Natural killer cell (primary cell): ENCODE data around the gene ZBTB40. TPM values are rescaled to one million over a fixed set of nuclear protein-coding genes. Genes with fewer than 3 reads are reported as not detected.

Experiments used
- ATAC-seq, 3 donors: fragments of 150-1000 bp in 2 of 3; fragments of 200-7000 bp in 1 of 3; cut with Tn5 transposase; 1 replicate in 1 of 3; 2 replicates in 2 of 3; pipeline ENCODE4 v1.10.0; 2021; ENCODE audit warnings: mild to moderate bottlenecking in 2 of 3, moderate library complexity in 2 of 3
- DNase-seq, 2 donors: peaks; one replicate each; pipeline versions ENCODE4 v3.0.0 to v3.0.0-alpha.2; 2013 to 2021; ENCODE audit warnings: mixed read lengths in 1 of 2
- H3K27ac ChIP-seq: one replicate; pipeline ENCODE4 v1.5.1; 2013; ENCODE audit warnings: mild to moderate bottlenecking, low read length
- H3K27me3 ChIP-seq: one replicate; pipeline ENCODE4 v1.6.1; 2013; ENCODE audit warnings: low read length; ENCODE audit not compliant: control insufficient read depth, insufficient read depth
- H3K36me3 ChIP-seq: one replicate; pipeline ENCODE4 v1.6.1; 2013; ENCODE audit warnings: low read length; ENCODE audit not compliant: control insufficient read depth, insufficient read depth
- H3K4me1 ChIP-seq: one replicate; pipeline ENCODE4 v1.6.1; 2013; ENCODE audit warnings: low read length; ENCODE audit not compliant: control insufficient read depth, insufficient read depth
- H3K4me3 ChIP-seq: one replicate; pipeline ENCODE4 v1.5.1; 2013; ENCODE audit warnings: low read length
- H3K9me3 ChIP-seq: one replicate; pipeline ENCODE4 v1.6.1; 2013; ENCODE audit warnings: low read length; ENCODE audit not compliant: control insufficient read depth, insufficient read depth
- H3K27ac Mint-ChIP-seq, 2 donors: one replicate each; pipeline ENCODE4 v1.8.0; 2022; ENCODE audit warnings: mild to moderate bottlenecking in 2 of 2, mixed read lengths in 2 of 2, moderate library complexity in 1 of 2
- H3K27me3 Mint-ChIP-seq, 2 donors: one replicate each; pipeline ENCODE4 v1.8.0; 2022; ENCODE audit warnings: low read depth in 2 of 2, mixed read lengths in 2 of 2
- H3K36me3 Mint-ChIP-seq: one replicate; pipeline ENCODE4 v1.8.0; 2022; ENCODE audit warnings: mixed read lengths
- H3K4me1 Mint-ChIP-seq, 2 donors: one replicate each; pipeline ENCODE4 v1.8.0; 2022; ENCODE audit warnings: mixed read lengths in 2 of 2
- H3K4me3 Mint-ChIP-seq: one replicate; pipeline ENCODE4 v1.8.0; 2022; ENCODE audit warnings: mild to moderate bottlenecking, moderate library complexity, mixed read lengths
- H3K9me3 Mint-ChIP-seq, 2 donors: one replicate each; pipeline ENCODE4 v1.8.0; 2022; ENCODE audit warnings: mixed read lengths in 2 of 2
- WGBS: methylation state at CpG from one replicate; pipeline ENCODE4 v1.1.7; 2013; ENCODE audit warnings: missing lambda C conversion rate; ENCODE audit not compliant: insufficient coverage; 5-methylcytosine and 5-hydroxymethylcytosine counted together
- intact Hi-C: fragments of 100-400 bp; cut with micrococcal nuclease; formaldehyde crosslinking; loops from one replicate; pipeline ENCODE4 v1.14.2; 2022
- total RNA-seq, 4 donors: library from RNA; stranded (reverse); fragments of 120-200 nt in 1 of 4; gene quantifications; one replicate each; pipeline versions ENCODE4 v1.2.3 to v1.2.4, GENCODE V29; 2013 to 2022
- TF ChIP-seq, protein P1 (sequence below): fragments of 200-600 bp; IDR thresholded peaks from one replicate; pipeline ENCODE4 v1.8.0; 2022; ENCODE audit warnings: antibody characterized with exemption

The ZBTB40 gene
- total RNA-seq, 3 donors from 2014 or later (not counting 1 experiment from before 2014, with no cell fraction given), result 32.9 to 37.6 (median 36.7) TPM

DNA sequence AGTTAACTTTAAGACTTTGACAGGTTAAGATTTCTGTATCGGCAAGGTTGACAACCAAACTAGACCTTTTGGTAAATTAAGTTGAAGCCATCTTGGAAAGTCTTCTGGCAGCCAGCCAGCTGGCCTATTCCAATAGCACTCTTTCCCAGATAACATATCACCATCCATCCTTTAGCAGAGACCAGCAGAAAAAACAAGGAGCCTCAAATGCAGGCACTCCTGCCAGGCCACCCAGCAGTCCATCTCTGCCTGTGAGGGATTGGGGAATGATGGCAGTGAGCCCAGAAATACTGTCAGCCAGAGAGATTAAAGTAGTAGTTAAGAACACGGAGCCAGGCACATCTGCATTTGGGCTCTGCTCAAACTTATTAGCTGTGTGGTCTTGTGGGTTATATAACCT lies 19.4 kb downstream of the ZBTB40 start:
- TF ChIP-seq, protein P1, sequence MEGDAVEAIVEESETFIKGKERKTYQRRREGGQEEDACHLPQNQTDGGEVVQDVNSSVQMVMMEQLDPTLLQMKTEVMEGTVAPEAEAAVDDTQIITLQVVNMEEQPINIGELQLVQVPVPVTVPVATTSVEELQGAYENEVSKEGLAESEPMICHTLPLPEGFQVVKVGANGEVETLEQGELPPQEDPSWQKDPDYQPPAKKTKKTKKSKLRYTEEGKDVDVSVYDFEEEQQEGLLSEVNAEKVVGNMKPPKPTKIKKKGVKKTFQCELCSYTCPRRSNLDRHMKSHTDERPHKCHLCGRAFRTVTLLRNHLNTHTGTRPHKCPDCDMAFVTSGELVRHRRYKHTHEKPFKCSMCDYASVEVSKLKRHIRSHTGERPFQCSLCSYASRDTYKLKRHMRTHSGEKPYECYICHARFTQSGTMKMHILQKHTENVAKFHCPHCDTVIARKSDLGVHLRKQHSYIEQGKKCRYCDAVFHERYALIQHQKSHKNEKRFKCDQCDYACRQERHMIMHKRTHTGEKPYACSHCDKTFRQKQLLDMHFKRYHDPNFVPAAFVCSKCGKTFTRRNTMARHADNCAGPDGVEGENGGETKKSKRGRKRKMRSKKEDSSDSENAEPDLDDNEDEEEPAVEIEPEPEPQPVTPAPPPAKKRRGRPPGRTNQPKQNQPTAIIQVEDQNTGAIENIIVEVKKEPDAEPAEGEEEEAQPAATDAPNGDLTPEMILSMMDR, result no peak
- no peaks in the 10 kb centered on the region for H3K9me3 Mint-ChIP-seq
- H3K27ac Mint-ChIP-seq, result no peak overlapping the region
- H3K9me3 ChIP-seq, result no peaks in the 10 kb centered on the region
- 91% methylated on average over 2 of the region's 2 CpGs for WGBS
- DNase-seq, result no peak
- H3K27me3 ChIP-seq, result no peaks in the 10 kb centered on the region
- H3K4me1 Mint-ChIP-seq, result peaks cover 29 to 52% of the 10 kb centered on the region in 2 donors
- intact Hi-C loops, result no loop called here
- peaks cover 2% of the 10 kb centered on the region for H3K36me3 ChIP-seq
- H3K4me1 ChIP-seq, result no peaks in the 10 kb centered on the region
- no peaks in the 10 kb centered on the region for H3K27me3 Mint-ChIP-seq
- H3K4me3 Mint-ChIP-seq, result no peak overlapping the region
- no peaks in the 10 kb centered on the region for H3K36me3 Mint-ChIP-seq
- no peak for ATAC-seq
- no peak overlapping the region for H3K27ac ChIP-seq
- no peak overlapping the region for H3K4me3 ChIP-seq

DNA sequence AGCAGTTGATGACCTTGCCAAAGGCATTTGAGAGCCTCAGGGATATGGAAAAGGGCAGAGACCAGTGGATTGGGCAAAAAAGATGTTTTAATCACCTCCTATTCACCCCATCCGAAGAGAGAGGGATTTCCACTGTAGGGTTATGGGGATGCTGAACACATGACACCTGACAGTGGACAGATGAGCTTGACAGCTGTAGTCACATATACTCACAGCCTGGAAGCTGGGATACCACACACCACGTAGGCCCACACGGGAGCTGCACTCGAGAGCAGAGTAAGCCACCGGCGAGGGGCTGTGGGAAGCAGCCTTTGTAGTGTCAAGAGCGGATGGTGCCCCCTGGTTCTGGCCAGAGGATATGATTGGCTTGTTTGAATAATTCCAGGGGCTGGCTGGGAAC lies 20.0 kb downstream of the ZBTB40 start:
- Mint-ChIP-seq H3K4me3 (no peak overlapping the region), H3K27ac (no peak overlapping the region), H3K9me3 (no peaks in the 10 kb centered on the region), H3K4me1 (peaks cover 30 to 47% of the 10 kb centered on the region in 2 donors), H3K36me3 (no peaks in the 10 kb centered on the region), H3K27me3 (no peaks in the 10 kb centered on the region)
- intact Hi-C loops, result no loop called here
- WGBS, result 99% methylated on average over 7 of the region's 7 CpGs
- Histone ChIP-seq H3K27ac (no peak overlapping the region), H3K4me3 (no peak overlapping the region), H3K27me3 (no peaks in the 10 kb centered on the region), H3K9me3 (no peaks in the 10 kb centered on the region), H3K36me3 (peaks cover 2% of the 10 kb centered on the region), H3K4me1 (no peaks in the 10 kb centered on the region)
- ATAC-seq (no peak), DNase-seq (no peak)
- TF ChIP-seq, protein P1, result no peak

- Mint-ChIP-seq H3K27ac (no peak overlapping the region), H3K27me3 (no peaks in the 10 kb centered on the region), H3K9me3 (no peaks in the 10 kb centered on the region), H3K36me3 (no peaks in the 10 kb centered on the region), H3K4me3 (no peak overlapping the region), H3K4me1 (peaks cover 33 to 47% of the 10 kb centered on the region in 2 donors)
- H3K4me1 ChIP-seq, result no peaks in the 10 kb centered on the region
- H3K4me3 ChIP-seq, result no peak overlapping the region
- DNase-seq (no peak), ATAC-seq (no peak)
- no peaks in the 10 kb centered on the region for H3K27me3 ChIP-seq
- H3K36me3 ChIP-seq, result peaks cover 2% of the 10 kb centered on the region
- TF ChIP-seq, protein P1, result no peak
- H3K27ac ChIP-seq, result no peak overlapping the region
- intact Hi-C loops, result no loop called here
- no peaks in the 10 kb centered on the region for H3K9me3 ChIP-seq
- 95% methylated on average over 2 of the region's 2 CpGs for WGBS
Measured at GRCh38 chr1:22472596-22472995, 20.9 kb downstream of the ZBTB40 start.

DNA sequence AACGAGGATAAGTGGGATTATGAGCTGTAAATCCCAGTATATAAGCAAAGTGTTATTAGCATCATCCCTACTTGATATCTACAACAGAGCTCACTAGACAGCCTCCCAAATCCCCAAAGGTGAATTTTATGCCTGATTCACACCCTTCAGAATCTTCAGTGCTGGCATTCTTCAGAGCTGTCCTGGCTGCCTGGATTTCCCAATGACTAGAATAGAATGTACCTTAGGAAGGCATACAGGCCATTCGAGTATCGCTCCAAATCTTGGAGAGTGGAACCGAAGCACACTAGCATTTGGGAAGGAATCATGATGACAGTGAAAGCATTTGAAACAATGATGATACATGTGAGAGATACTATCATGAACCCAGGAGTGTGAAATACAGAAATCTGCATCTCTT lies 22.3 kb downstream of the ZBTB40 start:
- H3K4me1 ChIP-seq, result no peaks in the 10 kb centered on the region
- H3K27ac ChIP-seq, result no peak overlapping the region
- no peak overlapping the region for H3K4me3 ChIP-seq
- peaks cover 34 to 52% of the 10 kb centered on the region in 2 donors for H3K4me1 Mint-ChIP-seq
- no peaks in the 10 kb centered on the region for H3K27me3 Mint-ChIP-seq
- H3K27ac Mint-ChIP-seq, result no peak overlapping the region
- DNase-seq (no peak), ATAC-seq (no peak)
- H3K36me3 Mint-ChIP-seq, result no peaks in the 10 kb centered on the region
- TF ChIP-seq, protein P1, result no peak
- H3K9me3 ChIP-seq, result no peaks in the 10 kb centered on the region
- H3K9me3 Mint-ChIP-seq, result no peaks in the 10 kb centered on the region
- intact Hi-C loops, result no loop called here
- H3K4me3 Mint-ChIP-seq, result no peak overlapping the region
- no peaks in the 10 kb centered on the region for H3K27me3 ChIP-seq
- 97% methylated on average over 3 of the region's 4 CpGs for WGBS
- H3K36me3 ChIP-seq, result peaks cover 2% of the 10 kb centered on the region
